Epithelial cell of esophagus (primary cell): ENCODE data around the gene SETBP1.

ENCODE experiments used
- DNase-seq: peaks from one replicate; pipeline ENCODE4 v3.0.0; 2010; ENCODE audit warnings: low read depth
- H3K4me3 ChIP-seq: 2 replicates; pipeline ENCODE4 v1.5.1; 2011; ENCODE audit warnings: mild to moderate bottlenecking, low read length, control low read depth
- TF ChIP-seq, protein P1 (sequence below): IDR thresholded peaks from 2 replicates; pipeline ENCODE4 v1.5.1; 2011; ENCODE audit warnings: low read depth, mild to moderate bottlenecking, low read length, control low read depth, inconsistent platforms; ENCODE audit not compliant: insufficient read depth; ENCODE audit errors: missing control alignments

Gene SETBP1

DNA sequence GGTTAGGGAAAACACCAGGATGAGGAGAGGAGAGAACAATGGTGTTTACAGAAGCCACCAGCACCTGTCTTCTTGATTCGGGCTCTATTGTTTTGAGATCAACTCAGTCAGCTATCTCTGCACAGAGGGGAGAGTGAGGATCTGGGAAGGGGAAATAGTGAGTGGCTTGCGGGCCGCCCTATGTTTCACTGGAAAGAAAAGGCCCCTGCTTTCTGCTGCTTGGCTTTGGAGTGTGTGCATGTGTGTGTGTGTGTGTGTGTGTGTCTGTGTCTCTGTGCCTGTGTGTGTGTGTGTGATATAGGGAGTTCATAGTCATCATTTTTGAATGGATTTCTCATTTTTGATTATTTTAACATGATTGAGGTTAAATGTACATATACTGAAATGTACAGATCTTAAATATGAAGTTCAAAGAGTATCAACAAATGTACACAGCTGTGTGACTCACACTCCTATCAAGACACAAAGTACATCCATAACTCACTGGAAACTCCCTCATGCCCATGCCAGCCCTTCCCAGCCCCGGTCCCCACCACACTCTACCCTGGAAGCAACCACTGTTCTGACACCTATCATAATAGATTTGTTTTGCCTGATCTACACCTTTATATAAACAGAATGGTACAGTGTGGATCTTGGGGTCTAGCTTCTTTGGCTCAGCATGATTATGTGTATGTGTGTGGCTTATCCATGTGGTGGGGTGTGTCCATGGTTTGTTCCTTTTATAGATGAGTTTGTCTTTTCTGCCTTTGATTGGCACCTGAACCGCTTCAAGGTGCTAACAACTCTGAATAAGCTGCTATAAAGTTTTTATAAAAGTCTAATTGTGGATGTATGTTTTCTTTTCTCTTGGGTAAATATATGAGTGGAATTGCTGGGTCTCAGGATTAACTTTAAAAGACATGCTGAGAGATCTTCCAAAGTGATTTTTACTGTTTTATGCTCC is 258.3 kb downstream of the SETBP1 start:
- TF ChIP-seq, protein P1, sequence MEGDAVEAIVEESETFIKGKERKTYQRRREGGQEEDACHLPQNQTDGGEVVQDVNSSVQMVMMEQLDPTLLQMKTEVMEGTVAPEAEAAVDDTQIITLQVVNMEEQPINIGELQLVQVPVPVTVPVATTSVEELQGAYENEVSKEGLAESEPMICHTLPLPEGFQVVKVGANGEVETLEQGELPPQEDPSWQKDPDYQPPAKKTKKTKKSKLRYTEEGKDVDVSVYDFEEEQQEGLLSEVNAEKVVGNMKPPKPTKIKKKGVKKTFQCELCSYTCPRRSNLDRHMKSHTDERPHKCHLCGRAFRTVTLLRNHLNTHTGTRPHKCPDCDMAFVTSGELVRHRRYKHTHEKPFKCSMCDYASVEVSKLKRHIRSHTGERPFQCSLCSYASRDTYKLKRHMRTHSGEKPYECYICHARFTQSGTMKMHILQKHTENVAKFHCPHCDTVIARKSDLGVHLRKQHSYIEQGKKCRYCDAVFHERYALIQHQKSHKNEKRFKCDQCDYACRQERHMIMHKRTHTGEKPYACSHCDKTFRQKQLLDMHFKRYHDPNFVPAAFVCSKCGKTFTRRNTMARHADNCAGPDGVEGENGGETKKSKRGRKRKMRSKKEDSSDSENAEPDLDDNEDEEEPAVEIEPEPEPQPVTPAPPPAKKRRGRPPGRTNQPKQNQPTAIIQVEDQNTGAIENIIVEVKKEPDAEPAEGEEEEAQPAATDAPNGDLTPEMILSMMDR = no peak
- no peak overlapping the region for H3K4me3 ChIP-seq
- DNase-seq = peak; percentile 76

- no peak for DNase-seq
- H3K4me3 ChIP-seq = no peak overlapping the region
- TF ChIP-seq, protein P1 = no peak
Measured at GRCh38 chr18:44941516-44941915, 260.8 kb downstream of the SETBP1 start.

GRCh38 chr18:44942073-44942472 is 261.4 kb downstream of the SETBP1 start:
- H3K4me3 ChIP-seq = no peak overlapping the region
- no peak for DNase-seq
- TF ChIP-seq, protein P1 = no peak

GRCh38 chr18:44943311-44943881 is 262.7 kb downstream of the SETBP1 start:
- no peak overlapping the region for H3K4me3 ChIP-seq
- DNase-seq = peak; percentile 25
- TF ChIP-seq, protein P1 = no peak

DNA sequence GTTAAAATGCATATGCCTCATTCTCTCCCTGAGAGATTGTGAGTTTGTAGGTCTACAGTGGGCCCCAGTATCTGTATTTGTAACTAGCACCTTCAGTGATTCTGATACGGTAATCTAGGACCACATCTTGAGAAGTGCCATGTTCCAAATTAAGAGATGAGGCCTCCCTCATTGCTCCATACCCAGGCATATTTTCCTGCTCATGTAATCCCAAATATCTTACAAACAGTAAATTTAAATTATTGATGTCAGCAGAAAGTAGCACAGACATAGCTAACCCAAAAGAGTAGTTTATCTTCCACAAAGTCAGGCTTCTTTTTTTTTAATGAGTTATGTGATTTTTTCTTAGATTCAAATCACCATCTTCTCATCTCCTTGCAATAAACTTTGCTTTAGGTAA is 263.8 kb downstream of the SETBP1 start:
- no peak for DNase-seq
- no peak overlapping the region for H3K4me3 ChIP-seq
- TF ChIP-seq, protein P1 = no peak

- no peak overlapping the region for H3K4me3 ChIP-seq
- DNase-seq = no peak
- TF ChIP-seq, protein P1 = no peak
Measured at GRCh38 chr18:44945888-44946401, 265.3 kb downstream of the SETBP1 start.
